DOHH2 (cell line): ENCODE data around the gene MAN1C1.
"Not testable (repeated sequence)": the region's sequence is repeated elsewhere in the genome, so short reads cannot be mapped to it uniquely, and the experiment has no call there.

Source experiments
- H3F3A ChIP-seq: fragments of 200-600 bp; sonication (generic), shearing (Covaris generic); 2 replicates; pipeline ENCODE4 v1.6.0; 2016; ENCODE audit warnings: antibody characterized with exemption, mild to moderate bottlenecking; ENCODE audit not compliant: control insufficient read depth, insufficient read depth
- H3K27ac ChIP-seq: fragments of 200-600 bp; sonication (generic); 2 replicates; pipeline ENCODE4 v1.5.1; 2014; ENCODE audit warnings: low read depth, mild to moderate bottlenecking, low read length, moderate library complexity
- H3K27me3 ChIP-seq: fragments of 200-600 bp; sonication (generic); 2 replicates; pipeline ENCODE4 v1.6.1; 2014; ENCODE audit warnings: mild to moderate bottlenecking, low read length, mixed read lengths; ENCODE audit not compliant: control insufficient read depth
- H3K36me3 ChIP-seq: fragments of 200-600 bp; sonication (generic); 2 replicates; pipeline ENCODE4 v1.6.1; 2014; ENCODE audit warnings: mild to moderate bottlenecking, low read length, moderate library complexity, mixed read lengths; ENCODE audit not compliant: control insufficient read depth
- H3K4me1 ChIP-seq: fragments of 200-600 bp; sonication (generic); 2 replicates; pipeline ENCODE4 v1.6.1; 2014; ENCODE audit warnings: mild to moderate bottlenecking, low read length, mixed read lengths; ENCODE audit not compliant: control insufficient read depth
- H3K4me2 ChIP-seq: fragments of 200-600 bp; sonication (generic); 2 replicates; pipeline ENCODE4 v1.6.0; 2014; ENCODE audit warnings: mild to moderate bottlenecking, low read length, moderate library complexity
- H3K4me3 ChIP-seq: fragments of 200-600 bp; sonication (generic); 2 replicates; pipeline ENCODE4 v1.5.1; 2014; ENCODE audit warnings: mild to moderate bottlenecking, low read length, mixed read lengths
- H3K79me2 ChIP-seq: fragments of 200-600 bp; sonication (generic); 2 replicates; pipeline ENCODE4 v1.6.1; 2014; ENCODE audit warnings: mild to moderate bottlenecking, low read length, mixed read lengths; ENCODE audit not compliant: control insufficient read depth
- H3K9me2 ChIP-seq: fragments of 200-600 bp; sonication (generic); replicated peaks from 2 replicates; pipeline ENCODE4 v1.6.1; 2014; ENCODE audit warnings: mild to moderate bottlenecking, low read length, mixed read lengths; ENCODE audit not compliant: control insufficient read depth
- H3K9me3 ChIP-seq: fragments of 200-600 bp; sonication (generic); 2 replicates; pipeline ENCODE4 v1.6.1; 2014; ENCODE audit warnings: antibody characterized with exemption, low read length, mixed read lengths; ENCODE audit not compliant: control insufficient read depth, insufficient read depth
- H4K20me1 ChIP-seq: fragments of 200-600 bp; sonication (generic); 2 replicates; pipeline ENCODE4 v1.6.0; 2014; ENCODE audit warnings: low read depth, mild to moderate bottlenecking, antibody characterized with exemption, low read length, moderate library complexity; ENCODE audit not compliant: control insufficient read depth, insufficient read depth
- EZH2phosphoT487 ChIP-seq: fragments of 200-600 bp; sonication (generic); IDR thresholded peaks from 2 replicates; pipeline ENCODE4 v1.6.1; 2017; ENCODE audit warnings: borderline replicate concordance, mild to moderate bottlenecking, antibody characterized with exemption, low read length, moderate library complexity, mixed read lengths
- TF ChIP-seq, protein P1 (sequence below): fragments of 200-600 bp; sonication (generic); IDR thresholded peaks from one replicate; pipeline ENCODE4 v1.5.1; 2014; ENCODE audit warnings: antibody characterized with exemption, mild to moderate bottlenecking, low read depth, low read length; ENCODE audit not compliant: poor library complexity, severe bottlenecking

MAN1C1 gene

DNA sequence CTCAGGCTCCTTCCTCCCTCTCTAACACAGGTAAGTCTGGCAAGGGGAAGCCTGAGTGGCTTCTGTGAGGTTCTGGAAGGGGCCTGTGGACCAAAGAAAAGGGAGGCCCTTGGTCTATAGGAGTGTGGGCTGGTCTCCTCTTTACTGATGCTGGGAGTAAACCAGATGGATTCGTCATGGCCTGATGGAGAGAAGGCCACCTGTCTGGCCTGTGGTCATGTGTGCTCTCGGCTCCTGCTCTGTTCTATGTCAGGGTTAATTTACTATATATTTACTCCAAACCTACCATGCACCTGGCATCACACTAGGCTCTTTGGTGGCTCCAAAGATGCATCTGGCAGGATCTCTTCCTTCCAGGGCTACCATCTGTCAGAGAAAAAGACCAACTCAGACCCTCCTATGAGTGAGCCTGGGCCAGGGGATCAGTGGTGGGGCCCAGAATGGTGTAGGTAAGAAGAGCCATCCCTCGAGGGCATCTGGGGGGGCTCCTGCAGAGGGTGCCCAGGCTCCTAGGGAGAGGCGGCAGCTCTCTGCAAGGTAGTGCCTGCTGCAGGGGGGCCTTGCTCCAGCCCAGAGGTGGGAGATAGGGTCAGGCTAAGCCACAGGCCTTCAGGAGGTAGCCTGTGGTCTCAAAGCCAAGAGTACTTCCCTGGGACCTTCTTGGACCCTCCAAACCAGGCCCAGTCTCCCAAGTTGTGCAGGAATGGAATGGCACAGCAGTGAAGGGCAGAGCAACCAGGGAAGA lies 115.2 kb downstream of the MAN1C1 start:
- Histone ChIP-seq H3K27me3 (no peaks in the 10 kb centered on the region; the same call in 1 of the 2 replicates), H3F3A (no peaks in the 10 kb centered on the region), H4K20me1 (no peaks in the 10 kb centered on the region), H3K9me3 (no peaks in the 10 kb centered on the region), H3K79me2 (no peaks in the 10 kb centered on the region), H3K4me2 (no peak overlapping the region), H3K9me2 (no peaks in the 10 kb centered on the region), H3K36me3 (no peaks in the 10 kb centered on the region), H3K4me1 (peaks cover 6% of the 10 kb centered on the region; the same call in 1 of the 2 replicates), H3K27ac (no peak overlapping the region), H3K4me3 (no peak overlapping the region)
- no peak for TF ChIP-seq EZH2phosphoT487
- TF ChIP-seq, protein P1, sequence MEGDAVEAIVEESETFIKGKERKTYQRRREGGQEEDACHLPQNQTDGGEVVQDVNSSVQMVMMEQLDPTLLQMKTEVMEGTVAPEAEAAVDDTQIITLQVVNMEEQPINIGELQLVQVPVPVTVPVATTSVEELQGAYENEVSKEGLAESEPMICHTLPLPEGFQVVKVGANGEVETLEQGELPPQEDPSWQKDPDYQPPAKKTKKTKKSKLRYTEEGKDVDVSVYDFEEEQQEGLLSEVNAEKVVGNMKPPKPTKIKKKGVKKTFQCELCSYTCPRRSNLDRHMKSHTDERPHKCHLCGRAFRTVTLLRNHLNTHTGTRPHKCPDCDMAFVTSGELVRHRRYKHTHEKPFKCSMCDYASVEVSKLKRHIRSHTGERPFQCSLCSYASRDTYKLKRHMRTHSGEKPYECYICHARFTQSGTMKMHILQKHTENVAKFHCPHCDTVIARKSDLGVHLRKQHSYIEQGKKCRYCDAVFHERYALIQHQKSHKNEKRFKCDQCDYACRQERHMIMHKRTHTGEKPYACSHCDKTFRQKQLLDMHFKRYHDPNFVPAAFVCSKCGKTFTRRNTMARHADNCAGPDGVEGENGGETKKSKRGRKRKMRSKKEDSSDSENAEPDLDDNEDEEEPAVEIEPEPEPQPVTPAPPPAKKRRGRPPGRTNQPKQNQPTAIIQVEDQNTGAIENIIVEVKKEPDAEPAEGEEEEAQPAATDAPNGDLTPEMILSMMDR = no peak

DNA sequence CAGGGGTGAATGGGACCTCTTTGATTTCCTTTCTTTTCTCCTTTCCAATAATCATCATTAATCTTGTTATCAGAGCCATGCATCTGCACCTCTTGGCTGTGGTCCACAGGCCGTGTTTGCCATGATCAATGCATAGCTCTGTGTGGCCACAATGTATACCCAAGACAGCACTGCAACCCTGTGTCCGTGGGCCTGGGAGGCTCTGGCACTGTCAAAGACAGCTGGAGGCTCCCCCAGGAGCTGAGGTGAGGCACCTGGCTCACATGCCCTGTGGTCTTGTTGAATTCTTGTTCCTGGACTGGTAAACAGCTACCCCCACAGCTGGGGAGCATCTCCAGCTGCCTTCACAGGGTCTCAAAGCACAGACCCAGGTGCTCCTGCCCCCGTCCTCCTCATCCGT lies 116.2 kb downstream of the MAN1C1 start:
- H3K4me2 ChIP-seq = no peak overlapping the region
- H3K9me2 ChIP-seq = no peaks in the 10 kb centered on the region
- no peaks in the 10 kb centered on the region for H4K20me1 ChIP-seq
- H3F3A ChIP-seq = no peaks in the 10 kb centered on the region
- no peaks in the 10 kb centered on the region for H3K9me3 ChIP-seq
- no peaks in the 10 kb centered on the region for H3K36me3 ChIP-seq
- no peak overlapping the region for H3K27ac ChIP-seq
- TF ChIP-seq, protein P1 = no peak
- no peak for TF ChIP-seq EZH2phosphoT487
- no peak overlapping the region for H3K4me3 ChIP-seq
- peaks cover 6% of the 10 kb centered on the region; the same call in 1 of the 2 replicates for H3K4me1 ChIP-seq
- H3K27me3 ChIP-seq = no peaks in the 10 kb centered on the region; the same call in 1 of the 2 replicates
- no peaks in the 10 kb centered on the region for H3K79me2 ChIP-seq

GRCh38 chr1:25733271-25733670 lies 116.7 kb downstream of the MAN1C1 start:
- TF ChIP-seq EZH2phosphoT487 = no peak
- TF ChIP-seq, protein P1 = no peak
- no peaks in the 10 kb centered on the region; the same call in 1 of the 2 replicates for H3K27me3 ChIP-seq
- no peaks in the 10 kb centered on the region for H3K9me3 ChIP-seq
- H3K36me3 ChIP-seq = no peaks in the 10 kb centered on the region
- H3K79me2 ChIP-seq = no peaks in the 10 kb centered on the region
- H3K4me3 ChIP-seq = no peak overlapping the region
- no peak overlapping the region for H3K4me2 ChIP-seq
- no peaks in the 10 kb centered on the region for H4K20me1 ChIP-seq
- H3K4me1 ChIP-seq = peaks cover 6% of the 10 kb centered on the region; the same call in 1 of the 2 replicates
- no peaks in the 10 kb centered on the region for H3K9me2 ChIP-seq
- no peak overlapping the region for H3K27ac ChIP-seq
- no peaks in the 10 kb centered on the region for H3F3A ChIP-seq

- not testable (repeated sequence) for H3K36me3 ChIP-seq
These were observed 118.4 kb downstream of the MAN1C1 start for GRCh38 chr1:25734991-25735390.

More at GRCh38 chr1:25734991-25735390, 118.4 kb downstream of the MAN1C1 start:
- not testable (repeated sequence) for H3K4me3 ChIP-seq, H3K27ac ChIP-seq, H3K4me1 ChIP-seq, H3K27me3 ChIP-seq, H3K9me3 ChIP-seq, H3F3A ChIP-seq, H3K4me2 ChIP-seq, H3K9me2 ChIP-seq, H3K79me2 ChIP-seq, H4K20me1 ChIP-seq
